NCI-H1417 (cell line): ENCODE results near the gene FXYD2.
A peak's percentile ranks its signal among the peaks of the same experiment; 100 is the strongest.

Source experiments
- DNase-seq, 3 experiments: peaks; one replicate each; lab custom pipeline; 2025; lab: John Stamatoyannopoulos, UW

Gene FXYD2

GRCh38 chr11:117857734-117858414 lies 33.3 kb upstream of the FXYD2 start:
- DNase-seq, result no peak

GRCh38 chr11:117855912-117856651 lies 31.5 kb upstream of the FXYD2 start:
- peak in 2 of 3 experiments; percentile 61 to 90 for DNase-seq

- DNase-seq, result no peak
Measured at GRCh38 chr11:117855186-117855845, 30.8 kb upstream of the FXYD2 start.

- DNase-seq, result no peak
Measured at GRCh38 chr11:117852309-117852708, 27.8 kb upstream of the FXYD2 start.

GRCh38 chr11:117851852-117852251 lies 27.3 kb upstream of the FXYD2 start:
- no peak for DNase-seq

- no peak for DNase-seq
Measured at GRCh38 chr11:117851106-117851505, 26.6 kb upstream of the FXYD2 start.

GRCh38 chr11:117849781-117850414 lies 25.4 kb upstream of the FXYD2 start:
- DNase-seq, result no peak

- peak; percentile 63 to 86 (median 66) for DNase-seq
Measured at GRCh38 chr11:117843666-117844484, 19.3 kb upstream of the FXYD2 start.

- no peak for DNase-seq
Measured at GRCh38 chr11:117842131-117842941, 17.8 kb upstream of the FXYD2 start.

- DNase-seq, result no peak
Measured at GRCh38 chr11:117841551-117842031, 17.0 kb upstream of the FXYD2 start.

- DNase-seq, result no peak
Measured at GRCh38 chr11:117840881-117841550, 16.5 kb upstream of the FXYD2 start.

GRCh38 chr11:117839936-117840813 lies 15.6 kb upstream of the FXYD2 start:
- no peak for DNase-seq

GRCh38 chr11:117839380-117839881 lies 14.9 kb upstream of the FXYD2 start:
- no peak for DNase-seq

- no peak for DNase-seq
Measured at GRCh38 chr11:117838901-117839300, 14.4 kb upstream of the FXYD2 start.

- no peak for DNase-seq
Measured at GRCh38 chr11:117837791-117838190, 13.2 kb upstream of the FXYD2 start.

GRCh38 chr11:117837070-117837776 lies 12.7 kb upstream of the FXYD2 start:
- DNase-seq, result no peak

- DNase-seq, result no peak
Measured at GRCh38 chr11:117836077-117836960, 11.8 kb upstream of the FXYD2 start.
